ENCODE results near the gene TUNAR. TPM values are rescaled to one million over a fixed set of nuclear protein-coding genes. Genes with fewer than 3 reads are reported as not detected.

TUNAR gene
- total RNA-seq, 4 donors from 2014 or later, result not detected

DNA sequence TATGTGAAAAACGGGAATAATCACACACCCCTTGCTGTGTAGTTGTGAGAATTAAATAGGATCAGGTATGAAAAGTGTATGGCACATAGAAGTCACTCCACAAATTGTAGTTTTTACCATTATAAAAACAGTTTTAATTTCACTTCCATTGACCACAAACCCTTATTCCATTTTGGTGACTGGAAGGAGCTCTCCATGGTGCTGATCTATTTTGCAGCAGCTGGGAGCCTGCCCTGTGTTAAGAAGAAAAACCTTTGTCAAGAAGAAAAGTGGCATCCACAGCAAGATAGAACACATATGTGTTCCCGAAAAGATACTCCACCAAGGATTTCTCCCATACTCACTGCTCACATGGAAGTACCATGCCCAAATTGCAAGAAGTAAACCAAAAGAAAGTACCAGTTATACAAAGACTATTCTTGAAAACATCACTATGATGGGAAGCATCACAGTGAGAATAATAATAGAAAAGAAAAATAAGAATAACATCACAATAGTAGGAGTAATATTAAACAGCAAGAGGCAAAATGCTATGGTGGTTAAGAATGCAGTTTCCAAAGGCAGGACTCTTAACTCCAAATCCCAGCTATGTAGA is 58.7 kb downstream of the TUNAR start:
- H3K4me1 ChIP-seq, result no peaks in the 10 kb centered on the region
- ATAC-seq, result no peak
- no peak for TF ChIP-seq POLR2A (IDR thresholded peaks at IDR 0.05)
- TF ChIP-seq, protein P1, sequence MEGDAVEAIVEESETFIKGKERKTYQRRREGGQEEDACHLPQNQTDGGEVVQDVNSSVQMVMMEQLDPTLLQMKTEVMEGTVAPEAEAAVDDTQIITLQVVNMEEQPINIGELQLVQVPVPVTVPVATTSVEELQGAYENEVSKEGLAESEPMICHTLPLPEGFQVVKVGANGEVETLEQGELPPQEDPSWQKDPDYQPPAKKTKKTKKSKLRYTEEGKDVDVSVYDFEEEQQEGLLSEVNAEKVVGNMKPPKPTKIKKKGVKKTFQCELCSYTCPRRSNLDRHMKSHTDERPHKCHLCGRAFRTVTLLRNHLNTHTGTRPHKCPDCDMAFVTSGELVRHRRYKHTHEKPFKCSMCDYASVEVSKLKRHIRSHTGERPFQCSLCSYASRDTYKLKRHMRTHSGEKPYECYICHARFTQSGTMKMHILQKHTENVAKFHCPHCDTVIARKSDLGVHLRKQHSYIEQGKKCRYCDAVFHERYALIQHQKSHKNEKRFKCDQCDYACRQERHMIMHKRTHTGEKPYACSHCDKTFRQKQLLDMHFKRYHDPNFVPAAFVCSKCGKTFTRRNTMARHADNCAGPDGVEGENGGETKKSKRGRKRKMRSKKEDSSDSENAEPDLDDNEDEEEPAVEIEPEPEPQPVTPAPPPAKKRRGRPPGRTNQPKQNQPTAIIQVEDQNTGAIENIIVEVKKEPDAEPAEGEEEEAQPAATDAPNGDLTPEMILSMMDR (IDR thresholded peaks at IDR 0.05 in 4 of 5, conservative IDR thresholded peaks at IDR 0.05 in 1 of 5), result no peak
- no peak overlapping the region for H3K27ac ChIP-seq
- H3K4me3 ChIP-seq, result no peak overlapping the region
- H3K27me3 ChIP-seq, result no peaks in the 10 kb centered on the region
- intact Hi-C loops (cut with DNase I; ENCODE audit: low total_unique reads), result no loop called here
- in situ Hi-C loops (cut with MboI; ENCODE audit: low sequenced_read_pairs in 4 of 4), result no loop called here
- DNase-seq, result no peak
- no peaks in the 10 kb centered on the region for H3K9me3 ChIP-seq
- H3K36me3 ChIP-seq, result no peaks in the 10 kb centered on the region

- intact Hi-C loops (cut with DNase I; ENCODE audit: low total_unique reads), result no loop called here
- Histone ChIP-seq H3K4me3 (no peak overlapping the region), H3K27ac (no peak overlapping the region)
Measured at GRCh38 chr14:95936041-95936440, 59.4 kb downstream of the TUNAR start.

DNA sequence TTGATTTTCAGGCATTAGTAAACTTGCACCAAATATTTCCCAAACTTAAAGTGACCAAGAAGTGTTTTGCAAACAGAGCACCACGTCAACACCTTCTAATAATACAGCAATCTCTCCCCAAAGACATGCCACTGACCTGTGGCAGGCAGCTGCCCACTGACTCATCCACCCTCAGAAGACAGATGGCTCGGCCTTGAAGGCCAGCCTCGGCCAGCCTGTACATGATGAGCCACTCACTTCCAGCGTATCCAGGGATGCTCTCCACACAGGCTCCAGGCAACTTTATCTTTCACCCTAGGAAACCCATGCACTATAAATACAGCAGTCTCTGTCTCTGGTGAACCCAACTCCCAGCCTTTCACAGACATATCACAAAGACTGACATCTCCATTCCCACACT is 62.7 kb downstream of the TUNAR start:
- TF ChIP-seq, protein P1 (IDR thresholded peaks at IDR 0.05 in 4 of 5, conservative IDR thresholded peaks at IDR 0.05 in 1 of 5), result no peak
- no peak for TF ChIP-seq POLR2A (IDR thresholded peaks at IDR 0.05)
- Histone ChIP-seq H3K4me3 (no peak overlapping the region), H3K9me3 (no peaks in the 10 kb centered on the region), H3K4me1 (no peaks in the 10 kb centered on the region), H3K36me3 (no peaks in the 10 kb centered on the region), H3K27me3 (no peaks in the 10 kb centered on the region), H3K27ac (no peak overlapping the region)
- DNase-seq (no peak), ATAC-seq (no peak)
- intact Hi-C loops (cut with DNase I; ENCODE audit: low total_unique reads), result no loop called here
- in situ Hi-C loops (cut with MboI; ENCODE audit: low sequenced_read_pairs in 4 of 4), result no loop called here

More at GRCh38 chr14:95936041-95936440, 59.4 kb downstream of the TUNAR start:
- in situ Hi-C loops (cut with MboI; ENCODE audit: low sequenced_read_pairs in 4 of 4), result no loop called here
- DNase-seq (no peak), ATAC-seq (no peak)
- no peaks in the 10 kb centered on the region for H3K27me3 ChIP-seq
- H3K36me3 ChIP-seq, result no peaks in the 10 kb centered on the region
- no peaks in the 10 kb centered on the region for H3K9me3 ChIP-seq
- TF ChIP-seq, protein P1 (IDR thresholded peaks at IDR 0.05 in 4 of 5, conservative IDR thresholded peaks at IDR 0.05 in 1 of 5), result no peak
- TF ChIP-seq POLR2A (IDR thresholded peaks at IDR 0.05), result no peak
- H3K4me1 ChIP-seq, result no peaks in the 10 kb centered on the region

- no peaks in the 10 kb centered on the region for H3K27me3 ChIP-seq
- DNase-seq (no peak), ATAC-seq (no peak)
- in situ Hi-C loops (cut with MboI; ENCODE audit: low sequenced_read_pairs in 4 of 4), result no loop called here
- H3K36me3 ChIP-seq, result no peaks in the 10 kb centered on the region
- H3K27ac ChIP-seq, result no peak overlapping the region
- intact Hi-C loops (cut with DNase I; ENCODE audit: low total_unique reads), result no loop called here
- no peaks in the 10 kb centered on the region for H3K4me1 ChIP-seq
- H3K4me3 ChIP-seq, result no peak overlapping the region
- TF ChIP-seq, protein P1 (IDR thresholded peaks at IDR 0.05 in 4 of 5, conservative IDR thresholded peaks at IDR 0.05 in 1 of 5), result no peak
- no peak for TF ChIP-seq POLR2A (IDR thresholded peaks at IDR 0.05)
- H3K9me3 ChIP-seq, result no peaks in the 10 kb centered on the region
Measured at GRCh38 chr14:95941897-95942296, 65.3 kb downstream of the TUNAR start.

GRCh38 chr14:95943699-95944098 is 67.1 kb downstream of the TUNAR start:
- ATAC-seq, result no peak
- Histone ChIP-seq H3K27ac (no peak overlapping the region), H3K4me3 (no peak overlapping the region), H3K36me3 (no peaks in the 10 kb centered on the region), H3K27me3 (no peaks in the 10 kb centered on the region), H3K9me3 (no peaks in the 10 kb centered on the region), H3K4me1 (no peaks in the 10 kb centered on the region)
- intact Hi-C loops (cut with DNase I; ENCODE audit: low total_unique reads) (no loop called here), in situ Hi-C loops (cut with MboI; ENCODE audit: low sequenced_read_pairs in 4 of 4) (no loop called here)
- DNase-seq, result no peak
- TF ChIP-seq, protein P1 (IDR thresholded peaks at IDR 0.05 in 4 of 5, conservative IDR thresholded peaks at IDR 0.05 in 1 of 5), result no peak
- TF ChIP-seq POLR2A (IDR thresholded peaks at IDR 0.05), result no peak

Data from gastrocnemius medialis (tissue), 4 donors.